Tibial artery (tissue), 4 donors: ENCODE data around the gene ARHGEF19.

ENCODE experiments used
- DNase-seq, 2 donors: peaks; one replicate each; pipeline ENCODE4 v3.0.0-alpha.2; 2019
- H3K27ac ChIP-seq, 2 donors: fragments of 200-600 bp; sonication (generic) in 1 of 2; 1 replicate in 1 of 2; 2 replicates in 1 of 2; pipeline ENCODE4 v1.5.1; 2018 to 2019; ENCODE audit warnings: mild to moderate bottlenecking in 1 of 2
- H3K27me3 ChIP-seq, 2 donors: fragments of 200-600 bp; sonication (generic) in 1 of 2; one replicate each; pipeline versions ENCODE4 v1.5.1 to v1.6.0; 2016 to 2019
- H3K36me3 ChIP-seq, 3 donors: fragments of 200-600 bp; sonication (generic) in 2 of 3; one replicate each; pipeline ENCODE4 v1.5.1; 2016 to 2019; ENCODE audit warnings: mild to moderate bottlenecking in 2 of 3
- H3K4me1 ChIP-seq, 4 donors: fragments of 200-600 bp; sonication (generic) in 2 of 4; 1 replicate in 3 of 4; 2 replicates in 1 of 4; pipeline ENCODE4 v1.5.1; 2016 to 2019
- H3K4me3 ChIP-seq, 2 donors: fragments of 200-600 bp; sonication (generic) in 1 of 2; 1 replicate in 1 of 2; 2 replicates in 1 of 2; pipeline ENCODE4 v1.5.1; 2018 to 2019; ENCODE audit warnings: mild to moderate bottlenecking in 2 of 2
- H3K9me3 ChIP-seq, 3 donors: fragments of 200-600 bp; sonication (generic) in 1 of 3; one replicate each; pipeline ENCODE4 v1.5.1; 2016 to 2019
- intact Hi-C: fragments of 100-400 bp; cut with DNase I; formaldehyde crosslinking; loops from one replicate; pipeline ENCODE4 v1.15.0; 2023; ENCODE audit warnings: low total_unique reads
- TF ChIP-seq, protein P1 (sequence below), 2 experiments: fragments of 200-600 bp in 1 of 2; fragments of 450-650 bp in 1 of 2; IDR thresholded peaks; one replicate each; pipeline ENCODE4 v1.5.1; 2017 to 2019; ENCODE audit warnings: antibody characterized with exemption in 2 of 2, mild to moderate bottlenecking in 1 of 2, moderate library complexity in 1 of 2

The ARHGEF19 gene

DNA sequence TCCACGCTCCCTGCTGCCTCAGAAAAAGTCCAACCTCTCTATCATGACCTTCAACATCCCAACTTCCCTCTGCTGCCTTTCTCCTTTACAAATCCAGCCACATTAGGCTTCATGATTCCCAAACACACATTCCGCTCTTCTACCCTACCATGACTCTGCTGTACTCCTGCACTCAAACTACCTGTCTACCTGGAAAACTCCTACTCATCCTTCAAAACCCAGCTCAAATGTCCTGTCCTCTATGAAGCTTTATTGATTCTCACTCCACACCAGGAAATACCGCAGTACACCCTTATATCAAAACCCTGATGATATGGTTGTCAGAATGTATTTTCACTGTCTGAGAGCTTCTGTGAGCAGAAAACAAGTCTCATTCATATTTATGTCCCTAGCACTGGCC, 8.9 kb downstream of the ARHGEF19 start:
- no peaks in the 10 kb centered on the region for H3K9me3 ChIP-seq

DNA sequence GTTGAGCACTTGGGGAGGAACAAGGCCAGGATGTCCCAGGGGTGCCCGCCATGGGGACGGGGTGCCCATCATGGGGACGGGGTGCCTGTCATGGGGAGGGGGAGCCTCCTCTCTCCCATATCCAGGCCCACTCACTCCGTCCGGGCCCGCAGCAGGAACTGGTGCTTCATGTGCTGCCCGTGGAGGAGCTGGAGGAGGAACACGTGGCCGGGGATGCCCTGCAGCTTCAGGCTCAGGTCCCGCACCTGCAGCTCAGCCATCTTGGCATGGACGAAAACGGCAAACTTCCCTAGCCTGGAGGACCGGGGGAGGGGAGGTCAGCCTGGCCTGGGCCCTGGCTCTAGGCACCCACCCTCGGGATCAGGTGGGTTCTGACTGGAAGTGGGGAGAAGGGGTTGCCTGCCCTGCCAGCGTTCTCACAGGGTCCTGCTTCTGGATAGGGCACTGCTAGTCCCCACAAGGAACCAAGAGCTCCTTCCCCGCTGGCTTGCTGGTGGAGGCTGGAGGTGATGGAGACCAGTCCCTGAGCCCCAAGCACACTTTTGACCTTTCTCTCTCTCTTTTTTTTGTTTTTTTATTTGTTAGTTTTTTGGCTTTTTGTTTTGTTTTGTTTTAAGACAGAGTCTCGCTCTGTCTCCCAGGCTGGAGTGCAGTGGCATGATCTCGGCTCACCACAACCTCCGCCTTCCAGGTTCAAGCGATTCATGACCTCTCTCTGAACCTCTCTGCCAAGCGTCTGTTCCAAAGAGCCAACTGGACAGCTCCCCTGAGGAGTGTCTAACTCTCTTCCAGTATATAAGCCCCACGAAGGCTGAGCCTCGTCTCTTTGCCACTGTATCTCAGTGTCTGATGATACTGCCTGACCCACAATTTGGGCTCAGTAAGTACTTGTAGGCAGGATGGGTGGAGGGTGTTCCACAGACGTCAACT, 9.9 kb downstream of the ARHGEF19 start:
- no peak for DNase-seq
- H3K27ac ChIP-seq, result no peak overlapping the region
- peaks cover 0 to 41% (median 0%) of the 10 kb centered on the region in 3 donors for H3K36me3 ChIP-seq
- intact Hi-C loops, result loop anchor here (10.0 kb wide), 1 partner anchor 162 kb away; the partner anchor contains the start of gene SZRD1
- no peaks in the 10 kb centered on the region for H3K9me3 ChIP-seq
- H3K27me3 ChIP-seq, result no peaks in the 10 kb centered on the region
- peaks cover 0 to 20% (median 10%) of the 10 kb centered on the region in 4 donors for H3K4me1 ChIP-seq
- H3K4me3 ChIP-seq, result no peak overlapping the region
- TF ChIP-seq, protein P1, sequence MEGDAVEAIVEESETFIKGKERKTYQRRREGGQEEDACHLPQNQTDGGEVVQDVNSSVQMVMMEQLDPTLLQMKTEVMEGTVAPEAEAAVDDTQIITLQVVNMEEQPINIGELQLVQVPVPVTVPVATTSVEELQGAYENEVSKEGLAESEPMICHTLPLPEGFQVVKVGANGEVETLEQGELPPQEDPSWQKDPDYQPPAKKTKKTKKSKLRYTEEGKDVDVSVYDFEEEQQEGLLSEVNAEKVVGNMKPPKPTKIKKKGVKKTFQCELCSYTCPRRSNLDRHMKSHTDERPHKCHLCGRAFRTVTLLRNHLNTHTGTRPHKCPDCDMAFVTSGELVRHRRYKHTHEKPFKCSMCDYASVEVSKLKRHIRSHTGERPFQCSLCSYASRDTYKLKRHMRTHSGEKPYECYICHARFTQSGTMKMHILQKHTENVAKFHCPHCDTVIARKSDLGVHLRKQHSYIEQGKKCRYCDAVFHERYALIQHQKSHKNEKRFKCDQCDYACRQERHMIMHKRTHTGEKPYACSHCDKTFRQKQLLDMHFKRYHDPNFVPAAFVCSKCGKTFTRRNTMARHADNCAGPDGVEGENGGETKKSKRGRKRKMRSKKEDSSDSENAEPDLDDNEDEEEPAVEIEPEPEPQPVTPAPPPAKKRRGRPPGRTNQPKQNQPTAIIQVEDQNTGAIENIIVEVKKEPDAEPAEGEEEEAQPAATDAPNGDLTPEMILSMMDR (IDR thresholded peaks at IDR 0.05), result no peak

More for the DNA sequence above, 8.9 kb downstream of the ARHGEF19 start:
- Histone ChIP-seq H3K36me3 (peaks cover 0 to 33% (median 0%) of the 10 kb centered on the region in 3 donors), H3K4me3 (no peak overlapping the region), H3K27me3 (no peaks in the 10 kb centered on the region), H3K4me1 (peaks cover 0 to 30% (median 11%) of the 10 kb centered on the region in 4 donors), H3K27ac (no peak overlapping the region)
- no peak for DNase-seq
- intact Hi-C loops, result loop anchor here (10.0 kb wide), 1 partner anchor 161 kb away; the partner anchor contains the start of gene SZRD1
- TF ChIP-seq, protein P1 (IDR thresholded peaks at IDR 0.05), result no peak

DNA sequence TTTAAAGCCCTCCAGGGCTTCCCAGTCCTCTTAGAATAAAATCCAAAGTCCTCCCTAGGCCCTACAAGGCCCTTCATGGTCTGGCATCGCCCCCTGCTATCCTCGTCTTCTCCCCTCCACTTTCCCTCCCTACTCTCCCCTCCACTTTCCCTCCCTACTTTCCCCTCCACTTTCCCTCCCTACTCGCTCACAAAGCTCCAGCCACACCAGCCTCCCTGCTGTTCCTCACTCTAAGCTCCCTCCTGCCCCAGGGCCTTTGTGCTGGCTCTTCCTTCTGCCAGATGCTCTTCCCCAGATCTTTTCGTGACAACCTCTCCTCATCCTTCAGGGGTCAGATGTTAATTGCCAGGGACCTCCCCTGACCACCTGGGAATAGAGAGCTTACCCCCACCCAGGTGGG, 12.8 kb downstream of the ARHGEF19 start:
- H3K27me3 ChIP-seq, result no peaks in the 10 kb centered on the region
- no peak overlapping the region for H3K4me3 ChIP-seq
- no peaks in the 10 kb centered on the region for H3K4me1 ChIP-seq
- intact Hi-C loops, result loop anchor here (10.0 kb wide), 1 partner anchor 165 kb away; the partner anchor contains the start of gene SZRD1
- TF ChIP-seq, protein P1 (IDR thresholded peaks at IDR 0.05), result no peak
- H3K36me3 ChIP-seq, result peaks cover 0 to 42% (median 0%) of the 10 kb centered on the region in 3 donors
- DNase-seq, result no peak
- H3K27ac ChIP-seq, result no peak overlapping the region
- no peaks in the 10 kb centered on the region for H3K9me3 ChIP-seq

DNA sequence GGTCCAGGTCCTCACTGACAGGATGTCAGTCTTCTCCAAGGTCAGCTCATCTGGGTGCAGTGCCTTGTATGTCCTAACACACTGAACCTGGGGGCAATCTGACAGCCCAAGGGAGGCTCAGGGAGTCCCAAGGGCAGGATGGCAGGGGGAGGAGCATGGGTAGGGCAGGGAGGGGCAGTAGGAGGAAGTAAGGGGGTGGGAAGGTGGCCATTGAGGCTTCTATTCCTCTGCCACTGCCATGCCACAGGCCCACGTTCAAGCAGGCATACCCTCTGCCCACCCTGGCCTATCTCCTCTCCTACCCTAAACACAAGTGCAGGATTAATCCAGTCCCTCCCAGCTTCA, 13.3 kb downstream of the ARHGEF19 start:
- TF ChIP-seq, protein P1 (IDR thresholded peaks at IDR 0.05), result no peak
- H3K4me3 ChIP-seq, result no peak overlapping the region
- no peak for DNase-seq
- peaks cover 0 to 42% (median 0%) of the 10 kb centered on the region in 3 donors for H3K36me3 ChIP-seq
- H3K27ac ChIP-seq, result no peak overlapping the region
- H3K27me3 ChIP-seq, result no peaks in the 10 kb centered on the region
- H3K4me1 ChIP-seq, result no peaks in the 10 kb centered on the region
- no peaks in the 10 kb centered on the region for H3K9me3 ChIP-seq
- intact Hi-C loops, result no loop called here

DNA sequence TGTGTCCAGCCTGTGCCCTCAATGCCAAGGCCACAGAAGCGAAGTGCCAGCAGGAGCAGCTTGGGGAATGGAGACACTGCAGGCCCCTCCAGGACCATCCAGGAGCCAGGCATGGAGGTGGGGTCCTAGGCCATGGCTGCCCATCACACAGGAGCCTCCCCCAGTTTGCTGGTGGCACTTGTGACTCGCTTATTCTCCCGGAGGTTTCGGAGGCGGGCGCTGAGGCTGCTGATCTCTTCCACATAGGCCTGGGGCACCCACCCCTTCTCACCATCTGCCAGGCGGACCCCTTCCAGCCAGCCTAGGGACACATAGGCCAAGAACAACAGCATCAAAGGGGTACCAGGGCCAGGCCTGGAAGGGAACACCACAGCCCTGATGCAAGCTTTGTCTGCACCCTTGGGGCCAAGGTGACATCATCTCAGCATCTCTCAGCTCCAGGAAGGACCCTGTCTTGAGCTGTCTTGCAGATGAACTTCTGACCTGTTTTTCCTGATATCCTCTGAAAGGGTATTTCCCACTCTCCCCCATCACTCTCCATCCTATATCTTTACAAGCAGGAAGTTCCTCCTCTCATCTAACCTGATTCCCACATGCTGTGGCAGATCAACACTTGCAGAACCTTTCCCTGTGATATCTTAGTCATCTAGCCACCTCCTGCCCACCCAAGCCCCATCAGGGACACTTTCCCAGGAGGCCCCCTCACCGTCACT, 13.9 kb downstream of the ARHGEF19 start:
- H3K9me3 ChIP-seq, result no peaks in the 10 kb centered on the region
- H3K27me3 ChIP-seq, result no peaks in the 10 kb centered on the region
- H3K27ac ChIP-seq, result no peak overlapping the region
- DNase-seq, result no peak
- no peak overlapping the region for H3K4me3 ChIP-seq
- intact Hi-C loops, result no loop called here
- peaks cover 0 to 42% (median 0%) of the 10 kb centered on the region in 3 donors for H3K36me3 ChIP-seq
- no peaks in the 10 kb centered on the region for H3K4me1 ChIP-seq
- TF ChIP-seq, protein P1 (IDR thresholded peaks at IDR 0.05), result no peak
